Measurements from ENCODE around the gene SRGAP3. TPM values are rescaled to one million over a fixed set of nuclear protein-coding genes. Genes with fewer than 3 reads are reported as not detected.

SRGAP3 gene
- total and polyA plus RNA-seq, 10 of the 15 experiments (the other 5 are each of a cell fraction or from before 2014, with no cell fraction given): 0.32 to 1.7 (median 0.99) TPM

- TF ChIP-seq POLR2AphosphoS2 (IDR thresholded peaks at IDR 0.05; ENCODE audit: low read depth, low read length) (no peak), CREM (IDR thresholded peaks at IDR 0.05; ENCODE audit: low read depth) (no peak), FOXM1 (IDR thresholded peaks at IDR 0.05; ENCODE audit: low read depth, low read length) (no peak), KLF5 (IDR thresholded peaks at IDR 0.05; ENCODE audit: partially characterized antibody) (no peak), YY1 (IDR thresholded peaks at IDR 0.05; ENCODE audit: low read depth, low read length) (no peak), MTA2 (IDR thresholded peaks at IDR 0.05; ENCODE audit: low read depth) (no peak), ZNF207 (IDR thresholded peaks at IDR 0.05; ENCODE audit: borderline replicate concordance) (no peak), SMAD5 (IDR thresholded peaks at IDR 0.05; ENCODE audit: low read depth) (no peak), NBN (IDR thresholded peaks at IDR 0.05) (no peak)
- TF ChIP-seq, protein P1, sequence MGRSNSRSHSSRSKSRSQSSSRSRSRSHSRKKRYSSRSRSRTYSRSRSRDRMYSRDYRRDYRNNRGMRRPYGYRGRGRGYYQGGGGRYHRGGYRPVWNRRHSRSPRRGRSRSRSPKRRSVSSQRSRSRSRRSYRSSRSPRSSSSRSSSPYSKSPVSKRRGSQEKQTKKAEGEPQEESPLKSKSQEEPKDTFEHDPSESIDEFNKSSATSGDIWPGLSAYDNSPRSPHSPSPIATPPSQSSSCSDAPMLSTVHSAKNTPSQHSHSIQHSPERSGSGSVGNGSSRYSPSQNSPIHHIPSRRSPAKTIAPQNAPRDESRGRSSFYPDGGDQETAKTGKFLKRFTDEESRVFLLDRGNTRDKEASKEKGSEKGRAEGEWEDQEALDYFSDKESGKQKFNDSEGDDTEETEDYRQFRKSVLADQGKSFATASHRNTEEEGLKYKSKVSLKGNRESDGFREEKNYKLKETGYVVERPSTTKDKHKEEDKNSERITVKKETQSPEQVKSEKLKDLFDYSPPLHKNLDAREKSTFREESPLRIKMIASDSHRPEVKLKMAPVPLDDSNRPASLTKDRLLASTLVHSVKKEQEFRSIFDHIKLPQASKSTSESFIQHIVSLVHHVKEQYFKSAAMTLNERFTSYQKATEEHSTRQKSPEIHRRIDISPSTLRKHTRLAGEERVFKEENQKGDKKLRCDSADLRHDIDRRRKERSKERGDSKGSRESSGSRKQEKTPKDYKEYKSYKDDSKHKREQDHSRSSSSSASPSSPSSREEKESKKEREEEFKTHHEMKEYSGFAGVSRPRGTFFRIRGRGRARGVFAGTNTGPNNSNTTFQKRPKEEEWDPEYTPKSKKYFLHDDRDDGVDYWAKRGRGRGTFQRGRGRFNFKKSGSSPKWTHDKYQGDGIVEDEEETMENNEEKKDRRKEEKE (IDR thresholded peaks at IDR 0.05): no peak
Observed at GRCh38 chr3:8997151-8997550, 252.3 kb downstream of the SRGAP3 start (continued).

DNA sequence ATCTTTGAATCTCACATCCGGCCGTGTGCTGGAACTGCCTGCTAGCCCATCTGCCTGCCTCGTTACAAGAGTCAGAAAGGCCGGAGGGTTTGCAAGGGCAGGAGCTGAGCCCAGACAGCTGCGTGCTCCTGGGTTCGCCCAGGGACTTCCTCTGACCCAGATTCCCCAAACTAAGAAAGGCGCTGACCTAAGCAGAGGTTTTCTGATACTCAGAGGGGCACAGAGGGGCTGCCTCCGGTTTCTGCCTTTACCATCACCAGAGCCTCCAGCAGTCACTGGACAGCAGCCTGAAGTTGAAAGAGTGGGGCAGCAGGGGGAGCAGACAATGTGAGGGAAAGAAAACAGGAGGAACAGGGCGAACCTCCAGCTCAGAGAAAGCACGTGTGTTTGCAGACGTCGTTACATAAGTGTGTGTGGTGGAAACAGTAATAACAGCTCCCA is 252.7 kb downstream of the SRGAP3 start:
- no TSS peak for BruUV-seq (replicated peaks)
- Histone ChIP-seq H3K4me2 (ENCODE audit: control insufficient read depth, insufficient read depth) (no peak overlapping the region), H3K9ac (ENCODE audit: control insufficient read depth, insufficient read depth, low read length) (no peak overlapping the region), H3K4me1 (ENCODE audit: control insufficient read depth, insufficient read depth, low read length) (no peaks in the 10 kb centered on the region), H3K27me3 (replicated peaks in 1 of 2; ENCODE audit: control insufficient read depth in 2 of 2, insufficient read depth in 2 of 2, low read length in 1 of 2) (no peaks in the 10 kb centered on the region; a peak in 1 of 4 replicates), H2AFZ (ENCODE audit: control insufficient read depth, low read depth, low read length) (no peak overlapping the region), H3K27ac (ENCODE audit: control insufficient read depth, insufficient read depth) (no peak overlapping the region), H3K36me3 (ENCODE audit: control insufficient read depth in 2 of 2, insufficient read depth in 2 of 2, low read length in 1 of 2) (no peaks in the 10 kb centered on the region), H3K79me2 (ENCODE audit: control insufficient read depth, insufficient read depth, low read length) (no peaks in the 10 kb centered on the region), H4K20me1 (ENCODE audit: control insufficient read depth, insufficient read depth) (no peaks in the 10 kb centered on the region), H3K9me3 (replicated peaks; ENCODE audit: control insufficient read depth, insufficient read depth, low read length) (no peaks in the 10 kb centered on the region), H3K4me3 (no peak overlapping the region)
- no peak for ATAC-seq
- ChIA-PET POLR2A (no interaction called here), CTCF (interaction anchor here (1.2 to 2.4 kb wide), 2 partner anchors 9 to 305 kb away, joined by 3 to 7 read pairs; no protein-coding TSS in a partner anchor), RAD21 (ENCODE audit: unreplicated experiment) (no interaction called here), SMC1A (ENCODE audit: uncharacterized antibody, unreplicated experiment) (no interaction called here)
- intact Hi-C loops (cut with micrococcal nuclease; ENCODE audit: unreplicated experiment) (no loop called here), in situ Hi-C loops (cut with MboI) (no loop called here)
- TF ChIP-seq CHD4 (IDR thresholded peaks at IDR 0.05) (no peak), HDAC6 (IDR thresholded peaks at IDR 0.05; ENCODE audit: unreplicated experiment) (no peak)
- DNase-seq (ENCODE audit: low read depth, low spot score): no peak
- no peak for FAIRE-seq
- 39% methylated on average over 12 of the region's 12 CpGs for WGBS (ENCODE audit: insufficient coverage, insufficient replicate concordance, low lambda C conversion rate, missing lambda C conversion rate)
